GM23248 (cell line): ENCODE results near the gene PNPLA5.

Experiments
- EZH2 ChIP-seq: fragments of 200-600 bp; sonication (generic); IDR thresholded peaks from 2 replicates; pipeline ENCODE4 v1.6.1; 2018; ENCODE audit warnings: antibody characterized with exemption, mild to moderate bottlenecking; ENCODE audit not compliant: insufficient read depth, poor library complexity, severe bottlenecking
- EZH2phosphoT487 ChIP-seq: fragments of 200-600 bp; sonication (generic); IDR thresholded peaks from 2 replicates; pipeline ENCODE4 v1.6.1; 2018; ENCODE audit warnings: antibody characterized with exemption, moderate library complexity, mild to moderate bottlenecking, low read depth; ENCODE audit not compliant: insufficient read depth

DNA sequence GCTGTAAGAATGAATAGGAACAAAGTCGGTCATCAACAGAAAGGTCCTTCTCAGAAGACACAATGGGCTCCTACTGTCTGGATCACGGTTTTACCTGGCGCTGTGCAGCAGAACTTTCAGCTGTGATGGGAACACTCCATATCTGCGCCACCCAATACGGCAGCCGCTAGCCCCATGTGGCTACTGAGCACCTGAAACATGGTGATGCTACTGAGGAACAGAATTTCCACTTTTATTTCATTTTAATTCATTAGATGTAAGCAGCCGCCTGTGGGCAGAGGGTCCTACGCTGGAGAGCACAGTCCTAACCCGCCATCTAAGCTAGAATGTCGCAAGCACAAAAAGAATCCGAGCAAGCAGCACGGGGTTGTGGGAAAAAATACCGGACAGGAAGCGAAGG is 32.2 kb downstream of the PNPLA5 start:
- TF ChIP-seq EZH2 (no peak), EZH2phosphoT487 (no peak)
